GM18502 (cell line): Measurements from ENCODE around the gene RFPL1.
A peak's percentile ranks its signal among the peaks of the same experiment; 100 is the strongest.
"Not testable (repeated sequence)": the region's sequence is repeated elsewhere in the genome, so short reads cannot be mapped to it uniquely, and the experiment has no call there.

Experiments used
- ATAC-seq: cut with Tn5 transposase; IDR thresholded peaks from one replicate; pipeline ENCODE4 v1.9.1; 2021; ENCODE audit warnings: mild to moderate bottlenecking; ENCODE audit not compliant: unreplicated experiment, poor library complexity

Gene RFPL1

DNA sequence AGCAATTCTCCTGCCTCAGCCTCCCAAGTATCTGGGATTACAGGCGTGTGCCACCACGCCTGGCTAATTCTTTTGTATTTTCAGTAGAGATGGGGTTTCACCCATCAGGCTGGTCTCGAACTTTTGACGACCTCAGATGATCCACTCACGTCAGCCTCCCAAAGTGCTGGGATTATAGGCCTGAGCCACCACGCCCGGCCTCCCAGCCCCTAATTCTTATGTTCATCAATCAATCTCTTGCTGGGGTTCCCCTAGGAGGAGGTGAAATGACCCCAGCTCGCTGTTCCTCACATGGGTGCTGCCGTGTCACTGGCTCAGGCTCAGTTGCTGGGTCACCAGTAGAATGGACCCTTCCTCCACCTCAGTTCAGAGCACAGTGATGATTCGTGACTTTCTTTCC is at the start of gene RFPL1:
RFPL1 (plus strand) TSS at position 301 of the 400 bp plus-strand sequence.
- ATAC-seq = not testable (repeated sequence)

DNA sequence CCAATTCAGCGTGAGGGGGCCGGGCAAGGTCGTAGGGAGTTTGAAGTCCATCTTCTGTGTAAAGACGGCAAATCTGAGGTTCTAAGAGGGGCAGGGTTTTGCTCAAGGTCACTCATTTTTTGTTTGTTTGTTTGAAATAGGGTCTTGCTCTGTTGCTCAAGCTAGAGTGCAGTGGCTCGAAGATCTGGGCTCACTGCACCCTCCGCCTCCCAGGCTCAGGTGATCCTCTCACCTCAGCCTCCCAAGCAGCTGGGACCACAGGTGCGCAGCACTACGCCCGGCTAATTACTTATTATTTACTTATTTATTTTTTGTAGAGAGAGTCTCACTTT is 49.7 kb upstream of the RFPL1 start:
- peak; percentile 17 for ATAC-seq

DNA sequence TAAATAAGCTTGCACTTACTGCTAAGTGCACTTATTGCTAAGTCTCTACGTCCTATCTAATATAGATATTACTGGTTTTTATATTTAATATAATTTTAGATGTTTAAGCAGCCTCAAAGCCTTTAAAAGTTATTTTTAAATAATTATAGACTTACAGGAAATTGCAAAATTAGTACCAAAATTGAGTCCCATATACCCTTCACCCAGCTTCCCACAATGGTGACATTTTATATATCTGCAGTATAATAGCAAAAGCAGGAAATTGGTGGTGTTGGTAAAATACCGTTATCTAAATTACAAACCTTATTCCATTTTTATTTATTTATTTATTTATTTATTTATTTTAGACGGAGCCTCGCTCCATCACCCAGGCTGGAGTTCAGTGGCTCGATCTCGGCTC is 48.1 kb upstream of the RFPL1 start:
- ATAC-seq = no peak

DNA sequence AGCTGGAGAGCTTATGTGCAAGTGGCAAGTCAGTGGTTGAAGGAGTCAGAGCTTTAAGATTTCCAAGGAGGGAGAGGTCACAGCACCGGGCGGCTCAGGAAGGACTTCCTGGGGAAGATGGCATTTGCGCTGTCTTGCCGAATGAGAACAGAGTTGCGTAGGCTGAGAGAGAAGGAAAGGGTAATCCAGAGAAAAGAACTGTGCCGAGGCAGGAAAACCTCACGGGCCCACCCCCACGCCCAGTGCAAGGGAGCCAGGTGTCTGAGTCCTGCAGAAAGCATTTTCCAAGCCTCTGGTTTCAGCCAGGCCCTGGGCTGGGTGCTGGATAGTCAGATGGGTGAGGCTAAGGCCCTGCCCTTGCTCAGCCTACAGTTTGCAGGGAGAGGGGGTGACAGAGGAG is 46.8 kb upstream of the RFPL1 start:
- no peak for ATAC-seq

DNA sequence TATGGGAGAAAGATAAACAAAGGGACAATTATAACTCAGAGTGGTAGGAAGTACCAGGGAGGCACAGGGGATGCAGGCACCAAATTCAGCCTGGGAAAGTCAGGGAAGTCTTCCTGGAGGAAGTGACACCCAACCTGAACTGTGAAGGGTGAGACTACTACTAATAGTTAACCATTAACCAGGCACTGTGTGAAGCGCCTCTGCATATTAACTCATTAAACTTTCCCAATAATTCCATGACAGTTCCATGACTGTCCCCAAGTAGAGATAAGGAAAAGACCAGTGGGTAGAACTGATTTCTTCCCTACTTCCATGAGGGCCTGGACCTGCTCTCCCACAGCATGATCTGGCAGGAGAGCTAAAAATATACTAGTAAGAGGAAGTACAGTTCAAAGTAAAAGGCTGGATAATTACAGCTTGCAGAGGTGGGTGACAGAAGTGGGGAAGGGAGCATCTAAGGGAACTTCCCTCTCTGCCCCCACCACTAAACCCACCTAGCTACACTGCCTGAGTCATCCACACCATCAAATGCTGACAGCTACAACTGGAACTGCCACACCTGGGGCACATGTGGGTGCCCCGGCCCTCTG is 45.3 kb upstream of the RFPL1 start:
- ATAC-seq = no peak

DNA sequence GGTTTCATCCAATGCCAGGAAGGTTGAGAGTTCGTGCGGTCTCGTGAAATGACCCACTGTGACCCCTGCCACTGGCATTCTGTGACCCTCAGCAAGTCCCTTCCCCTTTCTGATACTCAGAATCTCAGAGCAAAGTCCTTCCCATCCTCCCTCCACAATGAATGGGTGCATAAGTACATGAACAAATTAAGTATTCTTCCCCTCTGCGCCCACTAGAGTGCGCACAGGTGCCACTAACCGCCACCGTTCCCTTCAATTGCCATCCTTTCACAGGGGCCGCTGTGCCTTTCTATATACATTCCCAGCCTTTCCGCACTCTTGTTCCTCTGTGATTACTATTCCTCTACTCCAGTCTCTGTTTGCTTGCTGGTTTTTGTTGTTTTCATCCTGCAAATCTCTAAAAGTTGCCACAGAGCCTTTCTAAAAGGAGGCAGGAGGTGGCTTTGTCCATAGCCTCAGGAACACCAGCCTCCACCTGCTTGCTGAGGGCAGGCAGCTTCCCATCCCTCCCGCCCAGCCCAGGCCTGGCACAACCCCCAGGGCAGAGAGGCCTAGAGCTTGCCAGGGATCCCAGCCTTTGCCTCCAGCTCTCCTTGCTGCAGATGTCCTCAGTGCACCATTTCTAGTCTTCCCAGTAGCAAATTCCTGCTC is 43.3 kb upstream of the RFPL1 start:
- no peak for ATAC-seq

DNA sequence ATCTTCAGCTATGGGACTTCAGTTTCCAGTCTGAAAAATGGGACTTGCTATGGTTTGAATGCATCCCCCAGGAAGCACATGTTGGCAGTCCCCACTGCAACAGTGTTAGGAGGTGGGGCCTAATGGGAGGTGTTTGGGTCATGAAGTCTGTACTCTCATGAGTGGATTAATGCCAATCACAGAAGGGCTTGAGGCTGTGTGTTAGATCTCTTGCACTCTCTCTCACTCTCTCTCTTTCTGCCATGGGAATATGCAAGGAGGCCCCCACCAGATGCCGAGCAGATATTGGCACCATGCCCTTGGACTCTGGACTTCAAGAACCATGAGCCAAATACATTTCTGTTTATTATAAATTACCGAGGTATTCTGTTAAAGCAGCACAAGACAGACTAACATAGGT is 42.3 kb upstream of the RFPL1 start:
- ATAC-seq = no peak

DNA sequence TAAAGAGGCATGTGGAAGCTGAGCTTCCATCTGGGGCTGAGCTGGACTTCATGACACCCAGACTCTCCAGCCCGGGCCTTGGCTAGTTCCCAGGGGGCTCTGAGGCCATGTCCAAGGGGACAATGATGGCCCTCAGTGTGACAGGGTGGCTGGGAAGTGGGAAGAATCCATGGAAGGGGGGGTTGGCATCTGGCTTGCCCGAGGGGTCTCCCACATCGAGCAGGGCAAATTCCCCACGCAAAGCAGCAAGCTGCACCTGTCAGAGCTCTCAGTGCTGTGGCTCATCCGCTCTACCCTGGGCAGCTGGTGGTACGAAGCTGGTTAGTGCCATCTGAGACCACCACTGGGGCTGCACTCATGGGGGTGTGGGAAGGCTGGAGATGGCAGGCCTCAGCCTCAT is 40.6 kb upstream of the RFPL1 start:
- ATAC-seq = no peak

DNA sequence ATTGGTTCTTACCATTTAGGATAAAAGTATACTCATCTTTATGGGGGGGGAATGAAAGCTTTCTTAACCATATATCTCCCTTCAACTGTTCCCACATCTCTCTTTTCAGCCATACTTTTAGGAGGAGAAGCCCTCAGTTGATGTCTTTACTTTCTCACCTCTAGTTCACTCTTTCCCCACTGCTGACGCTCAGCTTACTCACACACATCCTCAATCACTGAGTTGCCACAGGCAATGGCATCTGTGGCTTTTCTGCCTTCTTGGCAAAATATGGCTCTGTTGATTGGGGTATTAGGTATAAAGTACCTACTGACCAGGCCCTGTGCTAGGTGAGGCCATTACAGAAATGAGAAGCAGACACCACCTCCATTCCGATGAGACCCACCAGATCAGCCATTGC is 37.8 kb upstream of the RFPL1 start:
- no peak for ATAC-seq

DNA sequence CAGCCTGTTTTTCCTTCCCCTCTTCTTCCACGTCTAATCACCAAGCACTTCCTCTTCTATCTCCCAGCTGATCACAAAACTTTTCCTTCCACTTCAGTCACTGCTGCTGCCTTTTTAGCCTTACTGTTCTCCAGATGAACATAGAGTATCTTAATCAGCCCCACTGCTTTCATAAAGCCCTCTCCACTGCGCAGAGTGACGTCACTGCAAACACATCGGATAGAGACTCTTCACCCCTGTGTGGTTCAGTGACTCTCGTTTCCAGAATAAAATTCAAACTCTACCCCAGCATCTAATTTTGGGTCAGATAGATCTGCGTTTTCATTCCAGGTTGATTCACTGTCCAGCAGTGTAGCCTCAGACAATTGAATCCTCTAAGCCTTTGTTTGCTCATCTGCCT is 36.8 kb upstream of the RFPL1 start:
- not testable (repeated sequence) for ATAC-seq

DNA sequence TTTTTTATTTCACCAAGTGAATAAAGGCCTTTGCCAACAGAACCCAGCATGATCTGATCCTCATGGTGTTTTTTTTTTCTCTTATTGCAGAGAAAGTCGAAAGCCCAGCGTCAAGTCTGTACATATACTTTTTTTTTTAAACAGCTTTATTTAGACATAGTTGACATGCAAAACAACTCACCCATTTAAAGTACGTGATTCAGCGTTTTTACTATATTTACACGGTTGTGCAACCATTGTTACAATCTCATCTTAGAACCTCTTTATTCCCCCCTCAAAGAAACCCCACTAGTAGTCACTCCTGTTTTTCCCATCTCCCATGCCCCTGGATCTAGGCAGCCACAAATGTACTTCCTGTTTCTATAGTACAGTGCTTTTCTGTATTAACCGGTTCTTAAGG is 29.4 kb upstream of the RFPL1 start:
- no peak for ATAC-seq

DNA sequence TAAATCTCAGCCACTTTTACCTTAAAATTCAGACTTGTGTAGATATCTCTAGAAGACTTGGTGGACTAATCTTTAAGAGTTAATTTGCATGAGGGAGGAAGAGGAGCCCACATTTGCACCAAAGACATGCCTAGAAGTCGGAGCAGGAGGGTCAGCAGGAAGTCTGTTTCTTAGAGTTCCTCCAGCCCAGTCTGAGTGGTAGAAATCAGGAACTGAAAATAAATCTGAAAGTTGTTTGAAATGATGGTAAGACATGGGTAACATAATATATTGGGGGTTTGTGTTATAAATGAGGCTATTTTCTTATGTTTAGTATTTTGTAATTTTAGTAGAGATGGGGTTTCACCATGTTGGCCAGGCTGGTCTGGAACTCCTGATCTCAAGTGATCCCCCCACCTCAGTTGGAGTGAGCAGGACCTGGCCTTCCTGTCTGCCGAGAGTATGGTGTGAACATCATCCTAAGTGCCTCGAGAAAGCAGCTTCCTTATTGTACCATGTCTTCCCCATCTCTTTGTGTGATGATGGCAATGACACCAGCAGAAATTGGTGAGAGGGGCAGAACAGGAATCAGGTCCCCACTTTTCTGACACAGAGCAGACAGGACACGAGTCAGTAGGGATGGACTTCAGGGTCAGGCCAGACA is 26.7 kb upstream of the RFPL1 start:
- ATAC-seq = peak; percentile 73

DNA sequence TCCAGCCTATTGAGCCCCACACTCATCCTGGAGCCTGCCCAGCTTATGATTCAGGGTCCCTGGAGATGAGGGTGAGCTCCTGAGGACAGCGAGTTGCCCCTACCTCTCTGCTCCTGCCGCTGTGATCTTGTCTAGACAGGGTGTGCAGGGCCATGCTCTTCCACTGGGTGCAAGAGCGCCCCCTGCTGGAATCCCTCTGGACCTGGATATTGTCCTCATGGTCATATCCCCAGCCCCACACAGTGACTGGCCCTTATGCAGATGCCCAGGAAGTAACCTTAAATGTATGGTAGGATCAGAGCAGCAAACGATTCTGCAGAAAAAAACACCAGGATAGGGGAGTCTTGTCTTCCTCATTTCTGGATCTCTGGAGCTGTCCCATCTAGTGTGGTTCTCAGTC is 25.6 kb upstream of the RFPL1 start:
- not testable (repeated sequence) for ATAC-seq

DNA sequence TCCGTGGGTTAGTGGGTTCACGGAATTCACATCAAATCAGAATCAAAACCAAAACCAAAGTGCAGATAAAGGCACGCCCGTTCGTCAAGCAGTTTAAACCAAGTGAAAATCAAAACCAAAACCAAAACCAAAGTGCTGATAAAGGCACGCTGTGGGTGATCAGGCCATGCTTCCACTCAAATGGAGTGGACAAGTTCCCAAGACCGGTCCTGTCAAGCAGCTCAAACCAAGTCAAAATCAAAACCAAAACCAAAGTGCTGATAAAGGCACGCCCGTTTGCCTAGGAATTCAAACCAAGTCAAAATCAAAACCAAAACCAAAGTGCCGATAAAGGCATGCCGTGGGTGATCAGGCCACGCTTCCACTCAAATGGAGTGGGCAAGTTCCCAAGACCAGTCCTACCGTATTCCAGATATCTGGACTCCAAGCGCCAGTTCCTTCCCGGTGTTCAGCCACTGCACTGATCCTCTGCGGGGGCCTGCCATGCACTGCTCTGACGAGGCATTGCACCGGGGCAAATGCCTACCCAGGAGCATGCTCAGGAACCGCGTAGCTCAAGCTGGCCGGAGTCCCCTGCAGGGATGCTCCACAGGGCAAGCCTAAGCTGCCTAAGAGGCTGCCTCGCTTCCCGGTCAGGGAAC is 23.3 kb upstream of the RFPL1 start:
- ATAC-seq = not testable (repeated sequence)

DNA sequence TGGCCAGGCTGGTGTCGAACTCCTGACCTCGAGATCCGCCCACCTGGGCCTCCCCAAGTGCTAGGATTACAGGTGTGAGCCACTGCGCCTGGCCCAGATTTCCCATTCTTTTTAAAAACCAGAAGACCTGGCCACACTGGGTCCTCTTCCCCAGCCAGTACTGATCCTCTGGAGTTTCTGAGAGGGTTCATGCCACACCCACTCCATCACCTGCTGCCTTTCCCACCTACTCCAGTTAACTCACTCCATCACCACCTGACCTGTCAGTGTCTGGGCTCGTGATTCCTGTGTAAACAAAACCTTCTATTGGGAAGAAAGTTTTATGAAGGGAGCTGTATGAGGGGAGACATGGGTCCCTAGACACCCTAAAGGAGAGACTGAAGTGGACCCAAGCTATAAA is 19.7 kb upstream of the RFPL1 start:
- ATAC-seq = not testable (repeated sequence)

DNA sequence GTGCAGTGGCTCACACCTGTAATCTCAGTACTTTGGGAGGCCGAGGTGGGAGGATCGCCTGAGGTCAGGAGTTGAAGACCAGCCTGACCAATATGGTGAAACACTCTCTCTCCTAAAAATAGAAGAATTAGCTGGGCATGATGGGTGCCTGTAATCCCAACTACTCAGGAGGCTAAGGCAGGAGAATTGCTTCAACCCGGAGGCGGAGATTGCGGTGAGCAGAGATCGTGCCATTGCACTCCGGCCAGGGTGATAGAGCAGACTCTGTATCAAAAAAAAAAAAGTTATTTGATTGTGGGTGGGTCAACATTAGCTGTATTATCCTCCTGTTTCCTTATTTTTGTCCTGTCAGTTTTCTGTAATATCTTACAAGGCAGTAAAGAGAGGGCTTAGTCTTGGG is 11.9 kb upstream of the RFPL1 start:
- no peak for ATAC-seq

DNA sequence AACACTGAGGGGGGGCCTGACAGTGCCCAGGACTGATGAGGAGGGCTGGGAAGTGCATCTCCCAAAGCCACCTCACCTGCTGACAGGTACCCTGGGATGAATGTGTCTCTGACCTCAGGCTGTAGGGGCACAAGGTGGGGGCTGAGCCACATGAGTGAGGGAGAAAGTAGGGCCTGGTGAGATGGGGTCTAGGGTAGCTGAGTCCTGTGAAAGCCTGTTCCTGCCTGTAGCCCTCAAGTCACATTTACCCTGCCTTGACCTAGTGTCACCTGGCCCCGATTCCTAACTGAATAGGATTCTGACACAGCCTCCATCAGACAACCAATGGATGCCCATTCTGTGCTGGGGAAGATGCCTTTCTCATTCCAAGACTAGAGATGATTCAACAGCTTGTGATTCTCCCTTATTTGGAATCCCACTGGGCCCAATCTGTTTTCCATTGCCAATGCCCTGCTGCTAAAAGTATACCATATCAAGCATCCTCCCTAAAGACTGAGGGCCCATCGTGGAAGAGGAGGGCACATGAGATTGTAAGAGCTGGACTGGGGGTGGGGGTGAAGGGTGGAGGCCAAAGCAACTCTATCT is 11.1 kb upstream of the RFPL1 start:
- ATAC-seq = no peak

DNA sequence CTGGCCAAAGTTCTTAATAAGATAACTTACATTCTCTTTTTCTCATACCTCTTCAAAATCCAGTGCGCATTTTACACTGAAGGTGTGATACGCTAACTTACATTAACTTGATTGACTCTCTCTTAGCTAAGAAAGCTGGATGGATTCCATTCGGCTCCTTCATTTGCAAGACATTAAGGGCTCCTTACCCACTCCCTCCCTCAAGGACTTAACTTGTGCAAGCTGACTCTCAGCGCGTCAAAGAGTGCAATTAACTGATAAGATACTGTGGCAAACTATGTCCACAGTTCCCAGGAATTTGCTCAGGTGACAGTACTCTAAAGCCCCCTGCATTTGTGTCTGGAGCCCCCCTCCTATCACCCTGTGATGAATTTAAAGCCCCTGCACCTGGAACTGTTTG is 6.4 kb upstream of the RFPL1 start:
- no peak for ATAC-seq

DNA sequence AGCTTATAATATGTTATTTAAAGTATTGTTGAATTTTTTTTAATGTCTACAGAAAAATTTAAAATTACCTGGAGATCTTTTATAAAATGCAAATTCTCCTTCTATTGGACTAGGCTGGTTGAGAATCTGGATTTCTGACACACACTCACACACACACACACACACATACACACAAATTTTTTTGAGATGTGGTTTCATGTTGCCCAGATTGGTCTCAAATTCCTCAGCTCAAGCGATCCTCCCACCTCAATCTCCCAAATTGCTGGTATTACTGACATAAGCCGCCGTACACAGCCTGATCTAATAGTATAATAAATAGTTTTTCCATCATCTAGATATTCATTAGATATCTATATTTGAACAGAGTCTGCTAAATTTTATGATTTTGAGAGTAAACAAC is 4.5 kb upstream of the RFPL1 start:
- ATAC-seq = no peak

DNA sequence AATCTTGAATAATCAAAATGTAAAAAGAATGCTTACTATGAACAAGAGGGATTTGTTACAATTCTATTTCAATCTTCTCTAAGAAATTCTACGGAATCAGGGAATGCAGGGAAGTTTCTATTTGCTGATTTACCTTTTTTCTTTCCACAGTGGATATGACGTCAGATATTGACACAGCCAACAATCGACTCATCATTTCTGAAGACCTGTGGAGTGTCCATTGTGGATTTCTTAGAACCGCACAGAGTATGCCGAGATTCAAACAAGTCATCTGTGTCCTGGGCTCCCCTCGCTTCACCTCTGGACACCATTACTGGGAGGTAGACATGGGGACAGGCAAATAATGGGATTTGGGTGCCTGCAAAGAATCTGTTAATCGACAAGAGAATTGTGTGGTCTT is 4.1 kb upstream of the RFPL1 start:
- no peak for ATAC-seq
